Posterior cingulate gyrus (tissue), 11 donors: ENCODE measurements around the gene DBN1.

Experiments
- DNase-seq, 10 donors: peaks; one replicate each; pipeline versions ENCODE4 v3.0.0 to v3.0.0-alpha.2; 2020 to 2021; ENCODE audit warnings: mixed read lengths in 3 of 10
- intact Hi-C: fragments of 100-400 bp; cut with DNase I; formaldehyde crosslinking; loops from one replicate; pipeline ENCODE4 v1.15.1; 2023

Gene DBN1

GRCh38 chr5:177459357-177459756, 14.1 kb downstream of the DBN1 start:
- intact Hi-C loops, result loop anchor here (10.0 kb wide), 1 partner anchor 145 kb away; the partner anchor contains the start of gene MXD3
- DNase-seq, result no peak

- DNase-seq, result peak in 8 of 10 donors; percentile 51 to 95 (median 71)
- intact Hi-C loops, result loop anchor here (10.0 kb wide), 1 partner anchor 144 kb away; the partner anchor contains the start of gene MXD3
Measured at GRCh38 chr5:177458912-177459350, 14.5 kb downstream of the DBN1 start.

- intact Hi-C loops, result loop anchor here (10.0 kb wide), 1 partner anchor 143 kb away; the partner anchor contains the start of gene MXD3
- no peak for DNase-seq
Measured at GRCh38 chr5:177457852-177458681, 15.4 kb downstream of the DBN1 start.

- intact Hi-C loops, result loop anchor here (1.0 to 10.0 kb wide), 3 partner anchors 44 to 142 kb away; partner anchors contain the start of gene MXD3
- DNase-seq, result peak; percentile 65 to 98 (median 86)
Measured at GRCh38 chr5:177456976-177457851, 16.2 kb downstream of the DBN1 start.

GRCh38 chr5:177456591-177456964, 16.9 kb downstream of the DBN1 start:
- intact Hi-C loops, result loop anchor here (1.0 to 10.0 kb wide), 3 partner anchors 45 to 142 kb away; partner anchors contain the start of gene MXD3
- DNase-seq, result no peak

GRCh38 chr5:177455661-177456590, 17.5 kb downstream of the DBN1 start:
- intact Hi-C loops, result loop anchor here (1.0 to 10.0 kb wide), 4 partner anchors 29 to 141 kb away; partner anchors contain the start of genes GRK6 and MXD3
- DNase-seq, result peak; percentile 73 to 97 (median 89)

GRCh38 chr5:177455036-177455660, 18.3 kb downstream of the DBN1 start:
- peak; percentile 49 to 96 (median 72) for DNase-seq
- intact Hi-C loops, result loop anchor here (2.0 to 10.0 kb wide), 2 partner anchors 28 to 140 kb away; partner anchors contain the start of genes GRK6 and MXD3

GRCh38 chr5:177454397-177455035, 18.9 kb downstream of the DBN1 start:
- intact Hi-C loops, result loop anchor here (2.0 to 10.0 kb wide), 2 partner anchors 28 to 140 kb away; partner anchors contain the start of genes GRK6 and MXD3
- DNase-seq, result peak; percentile 80 to 98 (median 90)

GRCh38 chr5:177453852-177454396, 19.5 kb downstream of the DBN1 start:
- peak in 6 of 10 donors; percentile 36 to 92 (median 52) for DNase-seq
- intact Hi-C loops, result loop anchor here (2.0 to 10.0 kb wide), 2 partner anchors 27 to 139 kb away; partner anchors contain the start of genes GRK6 and MXD3

- peak in 8 of 10 donors; percentile 40 to 91 (median 65) for DNase-seq
- intact Hi-C loops, result loop anchor here (10.0 kb wide), 1 partner anchor 138 kb away; the partner anchor contains the start of gene MXD3
Measured at GRCh38 chr5:177452688-177453638, 20.5 kb downstream of the DBN1 start.

GRCh38 chr5:177450667-177451424, 22.6 kb downstream of the DBN1 start:
- DNase-seq, result peak in 2 of 10 donors; percentile 44 to 89
- intact Hi-C loops, result loop anchor here (10.0 kb wide), 1 partner anchor 136 kb away; the partner anchor contains the start of gene MXD3

- no peak for DNase-seq
- intact Hi-C loops, result loop anchor here (5.0 to 10.0 kb wide), 2 partner anchors 135 to 317 kb away; partner anchors contain the start of genes MXD3 and NSD1
Measured at GRCh38 chr5:177449140-177450061, 24.0 kb downstream of the DBN1 start.

- intact Hi-C loops, result loop anchor here (5.0 kb wide), 1 partner anchor 316 kb away; the partner anchor contains the start of gene NSD1
- no peak for DNase-seq
Measured at GRCh38 chr5:177448244-177448950, 25.0 kb downstream of the DBN1 start.
